HG03175 (cell line): ENCODE measurements around the gene MCM8.

Experiments
- ATAC-seq: cut with Tn5 transposase; IDR thresholded peaks from one replicate; pipeline ENCODE4 v1.9.1; 2021; ENCODE audit warnings: mild to moderate bottlenecking, moderate library complexity; ENCODE audit not compliant: unreplicated experiment

MCM8 gene

DNA sequence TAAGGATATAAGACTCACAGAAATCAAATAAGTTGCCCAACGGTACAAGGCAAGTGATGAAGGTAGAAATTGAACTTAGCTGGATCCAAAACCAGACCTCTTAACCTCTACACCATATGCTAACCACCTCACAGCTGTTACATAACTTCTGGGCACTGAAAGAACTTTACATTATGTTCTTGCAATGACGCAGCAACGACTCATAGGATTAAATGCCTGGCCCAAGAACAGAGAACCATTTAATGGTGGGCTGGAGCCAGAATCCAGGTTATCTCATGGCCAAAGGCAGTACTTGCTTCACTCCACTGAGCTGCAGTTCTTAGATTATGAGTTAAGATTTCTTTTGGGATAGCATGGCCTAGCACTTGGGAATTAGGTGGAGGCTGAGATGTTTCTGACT is 4.5 kb upstream of the MCM8 start:
- ATAC-seq = no peak

DNA sequence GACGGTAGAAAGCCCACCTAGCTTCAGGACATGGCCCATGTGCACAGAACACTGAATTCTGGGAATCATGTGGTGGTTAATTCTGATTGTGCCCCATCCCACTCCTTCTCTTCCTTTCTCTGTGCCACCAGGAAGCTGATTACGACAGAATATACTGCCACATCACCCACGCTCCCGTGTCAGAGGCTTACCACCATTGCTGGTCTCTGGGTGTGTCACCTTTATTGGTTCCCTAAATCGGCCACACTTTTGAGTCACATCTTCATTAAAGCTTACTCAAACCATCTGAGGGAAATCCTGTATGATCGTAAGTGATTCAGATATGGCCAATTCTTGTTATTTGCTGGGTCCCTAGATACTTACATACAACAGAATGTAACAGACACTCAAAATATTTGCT is 3.2 kb upstream of the MCM8 start:
- no peak for ATAC-seq

DNA sequence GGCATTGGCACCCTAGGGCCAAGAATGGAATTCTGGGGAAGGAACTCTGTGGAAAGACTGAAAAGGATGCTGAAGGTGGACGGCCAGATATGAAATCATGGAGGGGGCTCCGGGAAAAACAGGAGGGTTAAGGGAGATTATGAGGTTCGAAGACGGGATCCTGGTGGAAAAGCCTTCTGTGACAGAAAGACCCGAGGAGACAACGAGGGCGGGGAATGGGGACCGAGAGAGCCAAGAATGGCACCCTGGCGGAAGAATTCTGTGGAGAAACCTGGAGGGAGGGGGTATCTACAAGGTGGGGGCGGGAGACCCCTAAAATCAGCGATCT is 545 bp upstream of the MCM8 start:
- no peak for ATAC-seq

DNA sequence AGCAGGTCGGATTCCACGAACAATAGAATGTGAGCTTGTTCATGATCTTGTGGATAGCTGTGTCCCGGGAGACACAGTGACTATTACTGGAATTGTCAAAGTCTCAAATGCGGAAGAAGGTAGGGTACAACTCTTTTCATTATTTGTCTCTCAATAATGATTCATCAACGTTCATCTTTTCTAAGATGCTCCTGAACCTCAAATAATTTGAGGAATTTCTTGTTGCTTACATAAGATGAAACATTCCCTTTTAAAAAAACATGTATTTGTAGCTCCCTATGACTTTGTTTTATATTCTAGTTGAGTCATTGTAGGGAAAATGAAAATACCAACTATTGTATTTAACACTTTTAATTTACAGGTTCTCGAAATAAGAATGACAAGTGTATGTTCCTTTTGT is 17.0 kb downstream of the MCM8 start:
- ATAC-seq = no peak

DNA sequence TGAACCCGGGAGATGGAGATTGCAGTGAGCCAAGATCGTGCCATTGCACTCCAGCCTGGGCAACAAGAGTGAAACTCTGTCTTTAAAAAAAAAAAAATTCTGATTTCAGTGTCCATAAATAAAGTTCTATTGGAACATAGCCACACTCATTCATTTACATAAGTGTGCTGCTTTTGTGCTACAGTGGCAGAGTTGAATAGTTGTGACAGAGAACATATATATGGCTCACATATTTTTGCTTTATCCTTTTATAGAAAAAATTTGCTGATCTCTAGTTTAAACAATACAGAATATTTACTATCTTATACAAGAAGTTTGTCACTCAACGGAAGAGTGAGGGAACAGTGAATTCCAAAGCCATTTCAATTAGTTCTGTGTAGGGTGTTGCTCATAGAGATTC is 18.0 kb downstream of the MCM8 start:
- no peak for ATAC-seq

DNA sequence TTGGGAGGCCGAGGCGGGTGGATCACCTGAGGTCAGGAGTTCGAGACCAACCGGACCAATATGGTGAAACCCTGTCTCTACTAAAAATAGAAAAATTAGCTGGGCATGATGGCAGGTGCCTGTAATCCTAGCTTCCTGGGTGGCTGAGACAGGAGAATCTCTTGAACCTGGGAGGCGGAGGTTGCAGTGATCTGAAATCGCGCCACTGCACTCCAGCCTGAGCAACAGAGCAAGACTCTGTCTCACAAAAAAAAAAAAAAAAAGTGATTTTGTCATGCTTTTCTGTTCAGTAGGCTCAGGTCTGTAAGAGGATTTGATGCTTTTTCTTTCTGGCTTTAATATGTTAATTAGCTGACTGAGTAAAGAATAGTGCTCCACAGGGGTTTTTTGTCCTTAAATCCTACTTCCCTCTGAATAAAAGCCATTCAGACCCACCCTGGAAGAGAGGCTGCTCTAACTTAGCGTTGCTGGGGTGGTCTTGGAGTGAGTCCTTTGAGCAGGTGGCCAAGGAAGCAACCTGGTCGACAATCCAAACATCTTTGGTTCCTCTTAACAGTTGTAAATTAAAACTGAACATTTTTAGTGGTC is 19.0 kb downstream of the MCM8 start:
- ATAC-seq = no peak

DNA sequence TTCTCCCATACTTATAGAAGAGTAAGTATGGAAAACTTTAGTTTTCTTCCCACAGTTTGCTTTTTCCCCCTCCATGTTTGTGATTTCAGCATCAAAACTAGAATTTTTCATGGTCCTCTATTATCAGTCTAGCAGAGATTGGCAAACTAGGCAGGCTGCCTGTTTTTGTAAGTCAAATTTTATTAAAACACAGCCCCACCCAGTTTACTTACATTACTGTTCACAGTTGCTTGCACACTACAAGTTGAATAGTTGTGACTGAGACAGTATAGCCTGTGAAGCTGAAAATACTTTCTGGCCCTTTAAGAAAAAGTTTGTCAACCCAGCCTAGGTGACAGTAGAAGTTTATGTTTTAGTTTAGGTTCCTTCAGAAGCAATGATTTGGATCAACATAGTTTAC is 19.5 kb downstream of the MCM8 start:
- ATAC-seq = no peak

DNA sequence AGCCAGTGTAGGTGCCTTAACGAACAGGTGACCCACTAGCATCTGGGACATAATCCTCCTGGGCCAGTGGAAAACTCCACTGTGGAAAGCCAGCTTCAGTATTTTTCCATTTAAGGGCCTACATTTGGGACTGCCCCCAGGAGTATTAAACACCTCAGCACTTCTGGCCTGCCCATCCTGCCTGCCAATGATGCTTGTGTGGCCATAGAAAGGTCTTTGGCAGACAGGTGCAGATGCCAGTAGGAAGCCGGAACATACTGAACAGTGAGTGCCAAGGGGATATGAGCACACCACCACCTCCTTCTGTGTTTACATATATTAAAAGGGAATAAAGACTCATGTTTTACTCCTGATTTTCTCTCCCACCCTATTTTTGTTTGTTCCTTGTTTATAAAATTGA is 19.9 kb downstream of the MCM8 start:
- ATAC-seq = no peak

DNA sequence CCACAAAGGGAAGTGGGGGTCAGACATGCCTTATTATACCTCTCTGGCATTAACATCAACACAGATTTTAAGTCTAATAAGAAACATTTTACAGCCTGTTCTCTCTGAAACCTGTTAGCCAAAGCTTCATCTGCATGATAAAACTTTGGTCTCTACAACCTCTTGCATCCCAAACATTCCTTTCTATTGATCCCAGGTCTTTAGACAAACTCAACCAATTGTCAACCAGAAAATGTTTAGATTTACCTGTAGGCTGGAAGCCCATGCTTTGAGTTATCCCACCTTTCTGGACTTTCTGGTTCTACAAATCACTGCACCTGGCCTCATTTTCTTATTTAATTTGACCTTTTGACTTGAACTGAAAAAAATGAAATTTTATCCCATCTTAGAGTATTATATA is 20.8 kb downstream of the MCM8 start:
- ATAC-seq = no peak

DNA sequence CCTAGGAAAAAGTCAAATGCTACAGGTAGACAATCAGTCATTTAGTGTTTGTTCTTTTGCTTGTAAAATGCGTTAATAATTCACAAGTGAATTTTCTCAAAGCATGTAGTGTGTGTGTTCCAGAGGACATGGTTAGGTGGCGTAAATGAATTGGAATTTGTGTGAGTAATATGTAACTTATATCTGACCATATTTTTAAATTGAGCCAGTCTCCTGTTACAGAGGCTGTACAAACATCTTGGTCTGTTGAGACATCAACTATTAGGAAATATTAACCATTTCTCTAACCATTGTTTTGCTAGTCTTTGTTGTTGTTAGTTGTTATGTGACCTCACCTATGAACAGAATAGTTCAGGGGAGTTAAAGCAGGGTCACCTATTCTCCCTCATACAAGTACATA is 22.7 kb downstream of the MCM8 start:
- no peak for ATAC-seq

DNA sequence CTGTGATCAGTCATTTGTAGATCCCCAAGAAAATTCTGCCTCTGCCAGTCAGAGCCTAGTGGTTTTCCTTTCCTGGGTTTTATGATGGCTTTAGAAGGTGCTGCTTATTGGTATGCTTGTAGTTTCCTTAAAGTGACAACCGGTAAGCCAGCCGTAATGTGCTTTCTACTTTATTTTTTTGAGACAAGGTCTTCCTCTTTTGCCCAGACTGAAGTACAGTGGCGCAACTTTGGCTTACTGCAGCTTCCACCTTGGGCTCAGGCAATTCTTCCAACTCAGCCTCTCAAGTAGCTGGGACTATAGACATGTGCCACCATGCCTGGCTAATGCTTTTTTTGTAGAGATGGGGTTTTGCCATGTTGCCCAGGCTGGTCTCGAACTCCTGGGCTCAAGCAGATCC is 23.5 kb downstream of the MCM8 start:
- ATAC-seq = no peak

DNA sequence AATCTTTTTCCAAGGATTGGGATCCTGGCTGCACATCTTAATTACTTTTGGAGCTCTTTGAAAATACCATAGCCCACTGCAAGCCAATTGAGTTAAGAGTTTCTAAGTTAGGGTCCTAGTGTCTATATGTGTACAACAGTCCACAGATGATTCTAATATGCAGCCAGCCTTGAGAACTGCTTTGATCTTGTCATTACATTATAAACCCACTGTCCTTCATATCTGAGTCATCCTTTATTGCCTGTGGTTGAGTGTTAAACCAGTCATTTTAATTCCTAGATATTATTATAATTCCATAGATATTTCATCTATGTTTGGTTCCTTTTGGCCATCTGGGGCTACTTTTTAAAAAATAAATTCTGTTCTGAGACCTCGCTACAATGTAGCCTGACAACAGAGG is 24.1 kb downstream of the MCM8 start:
- ATAC-seq = no peak

DNA sequence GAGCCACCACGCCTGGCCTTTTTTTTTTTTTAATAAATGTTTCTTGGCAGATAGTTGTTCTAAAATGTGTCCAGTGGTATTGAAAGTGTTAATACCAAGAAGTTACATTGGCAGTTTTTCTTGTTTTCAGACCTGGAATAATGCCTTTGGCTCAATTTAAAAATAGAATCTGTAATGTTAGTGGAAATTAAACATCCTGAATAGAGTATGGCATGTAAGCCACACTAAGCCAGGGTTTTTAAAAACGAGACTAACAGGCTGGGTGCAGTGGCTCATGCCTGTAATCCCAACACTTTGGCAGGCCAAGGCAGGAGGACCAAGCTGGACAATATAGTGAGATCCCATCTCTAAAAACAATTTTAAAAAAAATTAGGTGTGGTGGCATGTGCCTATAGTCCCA is 25.3 kb downstream of the MCM8 start:
- ATAC-seq = no peak

DNA sequence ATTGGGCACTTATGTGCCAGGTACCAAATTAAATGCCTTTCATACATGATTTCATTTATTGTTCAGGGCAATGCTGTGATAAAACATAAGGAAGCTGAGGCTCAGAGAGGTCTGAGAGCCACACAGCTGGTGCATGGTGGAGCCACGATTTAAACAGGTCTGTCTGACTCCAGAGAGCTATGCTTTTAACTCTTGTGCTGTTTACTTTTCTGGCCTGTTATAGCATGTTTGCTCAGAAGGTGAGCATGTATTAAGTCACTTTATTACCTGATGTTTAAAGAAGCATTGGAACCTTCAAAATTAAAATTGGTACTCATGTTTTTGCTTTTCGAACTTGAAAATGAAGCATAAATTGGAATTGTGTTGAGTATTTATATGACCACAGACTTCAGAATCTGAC is 26.8 kb downstream of the MCM8 start:
- no peak for ATAC-seq

DNA sequence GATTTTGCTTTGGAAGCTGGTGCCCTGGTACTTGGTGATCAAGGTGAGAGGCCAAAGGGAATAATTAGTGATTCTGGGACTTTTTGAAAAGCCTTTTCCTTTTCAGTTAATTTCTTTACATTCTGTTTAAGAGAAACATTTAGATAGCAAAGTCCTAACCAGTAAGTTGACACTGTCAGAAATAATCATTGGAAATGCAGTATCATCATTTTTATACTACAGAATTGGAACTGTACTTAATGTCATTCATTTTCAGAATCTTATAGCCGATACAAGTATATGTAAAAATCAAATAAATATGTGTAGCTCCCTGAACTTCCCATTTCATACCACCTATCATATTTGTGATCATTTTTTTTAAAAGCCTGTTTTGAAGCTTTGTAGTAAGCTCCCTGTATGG is 27.5 kb downstream of the MCM8 start:
- ATAC-seq = no peak

DNA sequence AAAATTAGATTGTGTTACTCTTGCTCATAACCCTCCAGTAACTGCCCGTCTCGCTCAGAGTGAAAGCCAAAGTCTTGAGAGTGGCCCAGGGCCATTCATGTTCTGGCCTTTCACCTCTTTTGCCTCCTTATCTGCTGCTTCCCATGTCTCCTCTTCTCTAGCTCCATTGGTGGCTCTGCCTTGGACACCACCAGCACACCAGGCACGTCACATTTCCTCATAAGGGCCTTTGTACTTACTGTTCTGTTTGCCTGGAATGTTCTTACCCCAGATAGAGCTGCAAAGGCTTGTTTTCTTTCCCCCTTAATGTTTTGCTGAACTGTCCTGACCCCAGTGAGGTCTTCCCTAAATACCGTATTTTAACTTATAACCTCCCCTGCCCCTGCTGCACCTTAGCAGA is 29.3 kb downstream of the MCM8 start:
- ATAC-seq = no peak

DNA sequence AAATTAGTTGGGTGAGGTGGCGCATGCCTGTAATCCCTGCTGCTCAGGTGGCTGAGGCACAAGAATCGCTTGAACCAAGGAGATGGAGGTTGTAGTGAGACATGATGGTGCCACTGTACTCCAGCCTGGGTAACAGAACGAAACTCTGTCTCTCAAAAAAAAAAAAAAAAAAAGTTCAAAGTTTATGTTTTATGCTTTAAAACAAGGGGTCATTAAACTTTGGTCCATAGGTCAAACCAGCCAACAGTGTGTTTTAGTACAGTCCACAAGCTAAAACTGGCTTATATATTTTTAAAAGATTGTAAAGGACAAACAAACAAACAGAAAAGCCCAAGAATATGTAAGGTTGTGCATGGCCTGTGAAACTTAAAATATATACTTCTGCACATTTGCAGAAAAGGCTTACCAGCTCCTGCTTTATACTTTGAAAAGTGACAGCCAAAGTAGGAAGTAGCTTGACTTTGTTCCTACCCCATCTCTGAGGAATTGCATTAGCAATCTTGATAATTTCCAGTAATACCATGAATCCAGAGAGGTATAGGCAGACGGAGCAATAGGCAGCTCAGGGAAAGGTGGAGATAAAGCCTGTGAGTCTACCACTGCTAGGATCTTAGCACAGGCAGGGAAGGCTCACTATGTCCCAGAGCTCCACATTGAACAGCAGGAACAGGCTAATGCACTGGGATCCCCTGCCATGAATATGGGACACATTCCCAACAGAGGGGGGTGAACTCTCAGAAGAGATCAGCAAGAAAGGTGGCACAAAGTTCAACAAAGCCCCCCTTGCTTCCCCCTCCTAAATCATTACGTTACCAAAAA is 30.5 kb downstream of the MCM8 start:
- no peak for ATAC-seq

DNA sequence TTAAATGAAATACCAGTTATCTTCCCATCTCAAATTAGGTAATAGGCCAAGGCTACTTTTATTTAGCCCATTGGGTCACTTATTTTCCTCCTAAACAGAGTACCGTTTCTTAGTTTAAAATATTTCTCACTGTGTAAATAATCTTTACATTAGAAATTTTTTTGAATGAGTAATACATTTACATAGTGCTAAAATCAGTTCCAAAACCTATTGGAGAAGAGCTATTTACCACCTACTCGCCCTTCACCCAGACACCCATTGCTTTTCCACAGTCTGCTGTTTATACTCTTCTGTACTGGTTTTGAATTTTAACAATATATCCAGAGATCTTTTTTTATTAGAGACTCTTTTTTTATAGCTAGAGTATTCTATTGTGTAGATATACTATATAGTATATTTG is 36.9 kb downstream of the MCM8 start:
- no peak for ATAC-seq

DNA sequence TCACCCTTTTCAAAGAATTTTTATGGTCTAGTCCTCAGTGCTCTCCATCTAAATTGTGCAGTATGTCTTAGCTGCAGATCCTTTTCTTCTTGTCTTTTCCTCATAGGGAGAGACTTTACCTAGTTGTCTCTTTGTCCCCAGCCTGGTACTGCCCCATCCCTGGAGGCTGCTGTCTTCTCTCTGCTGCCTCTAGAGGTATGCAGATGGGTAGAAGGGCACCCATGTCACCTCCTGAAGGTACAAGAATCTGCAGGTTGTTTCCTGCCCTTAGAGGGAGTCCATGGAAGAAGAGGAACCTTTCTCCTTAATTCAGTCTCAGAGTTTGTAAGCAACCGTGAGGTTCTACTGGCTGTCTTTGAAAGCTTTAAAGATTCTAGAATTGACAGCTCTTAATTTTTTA is 39.1 kb downstream of the MCM8 start:
- ATAC-seq = no peak

DNA sequence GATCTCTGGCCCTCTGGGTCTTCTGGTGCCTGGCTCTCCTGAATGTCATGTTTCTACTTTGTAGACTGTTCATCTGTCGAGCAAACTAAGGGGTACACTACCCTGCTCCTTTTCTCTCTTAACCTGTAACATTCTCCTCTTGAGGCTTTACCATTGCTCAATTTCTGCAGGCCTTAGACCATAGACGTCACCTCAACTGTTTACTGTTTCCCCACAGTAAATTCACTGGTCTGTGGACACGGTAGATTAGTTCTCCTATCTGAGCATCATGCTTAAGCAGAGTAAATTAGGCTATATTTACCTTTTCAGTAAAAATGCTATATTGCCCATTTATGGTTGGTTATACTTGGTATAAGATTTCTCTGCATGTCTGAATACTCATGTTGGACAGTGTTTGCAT is 40.5 kb downstream of the MCM8 start:
- no peak for ATAC-seq

DNA sequence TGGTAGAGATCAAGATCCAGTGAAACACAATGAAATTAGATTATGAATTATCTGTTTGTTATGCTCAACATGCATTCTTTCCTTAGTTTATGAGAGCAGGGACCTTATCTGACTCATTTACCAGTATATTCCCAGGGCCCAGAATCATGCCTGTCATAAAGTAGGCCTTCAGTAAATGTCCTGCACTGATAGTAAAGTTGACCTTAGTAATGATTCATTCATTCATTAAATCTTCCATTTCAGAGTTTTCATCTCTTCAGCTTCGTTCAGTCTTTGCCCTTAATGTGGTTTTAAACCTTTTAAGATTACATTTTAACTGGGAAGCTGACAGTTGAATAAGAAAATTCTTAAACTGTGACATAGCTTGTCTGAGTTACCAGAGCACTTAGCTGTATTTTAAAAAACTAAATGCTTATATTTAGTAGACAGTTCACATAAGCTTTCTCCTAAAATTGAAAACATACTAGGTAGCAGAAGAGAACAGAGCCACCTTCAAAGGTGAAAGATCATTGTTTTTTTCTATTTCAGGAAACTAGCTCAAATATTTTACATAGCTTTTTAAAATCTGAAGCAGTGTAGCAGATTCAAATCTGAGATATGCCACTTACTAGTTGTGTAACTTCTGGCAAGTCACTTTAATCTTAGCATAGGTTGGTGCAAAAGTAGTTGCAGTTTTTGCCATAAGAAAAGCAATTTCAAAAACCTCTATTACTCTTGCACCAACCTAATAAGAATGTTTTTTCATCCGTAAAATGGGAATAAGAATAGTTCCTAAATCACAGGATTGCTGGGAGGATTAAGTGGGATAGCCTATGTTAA is 41.4 kb downstream of the MCM8 start:
- no peak for ATAC-seq

DNA sequence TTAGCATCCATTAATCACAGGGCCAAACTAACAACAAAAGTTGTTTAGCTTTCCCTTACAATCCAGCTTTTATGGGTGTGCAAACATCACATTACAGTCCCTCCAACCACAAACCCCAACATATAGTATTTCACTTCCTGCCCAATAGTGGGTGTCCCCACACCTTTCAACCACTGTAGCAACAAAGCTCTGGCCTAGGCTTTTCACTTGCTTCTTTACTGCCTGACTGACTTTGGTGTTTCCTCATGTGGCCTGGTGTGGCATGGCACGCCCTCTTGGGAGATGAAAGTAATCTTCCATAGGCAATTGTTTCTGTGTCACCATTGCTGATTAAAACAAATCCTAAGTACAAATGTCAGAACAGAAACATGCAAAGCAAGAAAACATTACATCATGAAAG is 46.3 kb downstream of the MCM8 start:
- ATAC-seq = peak; percentile 100
